Ovary (tissue), 3 donors: ENCODE measurements around the gene ANKS1B.

Experiments used
- POLR2A ChIP-seq: fragments of 450-650 bp; IDR thresholded peaks from one replicate; pipeline ENCODE4 v1.6.1; 2017; ENCODE audit warnings: antibody characterized with exemption, mild to moderate bottlenecking, moderate library complexity
- TF ChIP-seq, protein P1 (sequence below), 3 donors: fragments of 450-650 bp in 2 of 3; fragments of 200-600 bp in 1 of 3; IDR thresholded peaks; one replicate each; pipeline versions ENCODE4 v1.5.1 to v1.8.0; 2016 to 2022; ENCODE audit warnings: antibody characterized with exemption in 3 of 3, mild to moderate bottlenecking in 1 of 3
- donor health status: DM: no; HTN: no; CAD: no.

DNA sequence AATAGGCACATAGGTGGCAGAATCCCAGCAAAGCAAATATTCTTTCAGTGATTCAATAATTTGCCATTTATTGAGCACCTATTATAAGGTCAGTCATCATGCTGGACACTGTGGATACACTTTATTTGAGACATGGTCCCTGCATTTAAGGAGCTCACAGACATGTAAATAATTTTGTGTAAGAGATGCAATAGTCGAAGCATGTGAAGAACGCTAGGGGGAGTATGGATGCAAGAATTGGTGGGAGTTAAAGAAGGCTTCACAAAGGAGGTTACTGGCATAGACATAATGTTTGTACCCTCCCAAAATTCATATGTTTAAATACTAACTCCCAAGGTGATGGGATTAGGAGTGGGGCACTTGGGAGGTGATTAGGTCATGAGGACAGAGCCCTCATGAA is 597.8 kb downstream of the ANKS1B start:
- TF ChIP-seq POLR2A: no peak
- TF ChIP-seq, protein P1, sequence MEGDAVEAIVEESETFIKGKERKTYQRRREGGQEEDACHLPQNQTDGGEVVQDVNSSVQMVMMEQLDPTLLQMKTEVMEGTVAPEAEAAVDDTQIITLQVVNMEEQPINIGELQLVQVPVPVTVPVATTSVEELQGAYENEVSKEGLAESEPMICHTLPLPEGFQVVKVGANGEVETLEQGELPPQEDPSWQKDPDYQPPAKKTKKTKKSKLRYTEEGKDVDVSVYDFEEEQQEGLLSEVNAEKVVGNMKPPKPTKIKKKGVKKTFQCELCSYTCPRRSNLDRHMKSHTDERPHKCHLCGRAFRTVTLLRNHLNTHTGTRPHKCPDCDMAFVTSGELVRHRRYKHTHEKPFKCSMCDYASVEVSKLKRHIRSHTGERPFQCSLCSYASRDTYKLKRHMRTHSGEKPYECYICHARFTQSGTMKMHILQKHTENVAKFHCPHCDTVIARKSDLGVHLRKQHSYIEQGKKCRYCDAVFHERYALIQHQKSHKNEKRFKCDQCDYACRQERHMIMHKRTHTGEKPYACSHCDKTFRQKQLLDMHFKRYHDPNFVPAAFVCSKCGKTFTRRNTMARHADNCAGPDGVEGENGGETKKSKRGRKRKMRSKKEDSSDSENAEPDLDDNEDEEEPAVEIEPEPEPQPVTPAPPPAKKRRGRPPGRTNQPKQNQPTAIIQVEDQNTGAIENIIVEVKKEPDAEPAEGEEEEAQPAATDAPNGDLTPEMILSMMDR (IDR thresholded peaks at IDR 0.05): no peak
